ENCODE results near the gene RIN2. TPM values are rescaled to one million over a fixed set of nuclear protein-coding genes. Genes with fewer than 3 reads are reported as not detected.
"Not testable (repeated sequence)": the region's sequence is repeated elsewhere in the genome, so short reads cannot be mapped to it uniquely, and the experiment has no call there.

Gene RIN2
- total and polyA plus RNA-seq, 5 experiments from 2014 or later = 0.27 to 0.29 TPM; not detected in 3

DNA sequence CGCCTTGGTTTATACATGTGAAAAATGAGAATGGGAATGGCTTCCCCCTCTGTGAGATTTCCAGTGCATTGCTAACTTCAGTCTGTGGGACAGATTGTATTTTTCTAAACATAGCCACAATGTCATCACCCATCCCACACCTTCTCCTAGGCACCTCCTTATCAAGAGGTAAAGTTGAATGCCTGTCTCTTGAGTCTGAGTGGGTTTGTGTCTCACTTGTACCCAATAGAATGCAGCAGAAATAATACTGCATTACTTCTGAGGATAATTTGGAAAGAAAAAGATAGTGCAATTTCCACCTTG lies 27.9 kb downstream of the RIN2 start:
- Mint-ChIP-seq H3K4me3 (no peak overlapping the region), H3K36me3 (no peaks in the 10 kb centered on the region), H3K4me1 (peaks cover 0 to 9% (median 0%) of the 10 kb centered on the region in 4 donors), H3K27ac (no peak overlapping the region), H3K27me3 (peaks cover 0 to 39% (median 9%) of the 10 kb centered on the region in 5 donors), H3K9me3 (peaks cover 0 to 15% (median 2%) of the 10 kb centered on the region in 9 donors)
- ATAC-seq = no peak
- no peak for DNase-seq
- POLR2A ChIA-PET = no interaction called here

DNA sequence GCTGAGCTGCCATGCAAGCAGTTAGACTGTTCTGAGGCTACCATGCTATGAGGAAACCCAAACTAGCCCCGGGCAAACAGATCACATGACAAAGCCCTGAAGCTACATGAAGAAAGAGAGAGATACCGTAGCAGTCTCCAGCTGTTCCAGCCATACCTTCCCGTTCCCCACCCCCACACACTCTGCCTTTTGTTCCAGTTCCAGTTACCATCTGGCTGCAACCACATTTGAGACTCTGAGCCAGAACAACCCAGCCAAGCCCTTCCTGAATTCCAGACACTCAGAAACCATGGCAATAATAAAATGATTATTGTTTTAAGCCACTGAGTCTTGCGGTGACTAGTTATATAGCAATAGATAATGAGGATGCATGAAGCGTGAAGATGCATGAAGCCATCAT lies 28.3 kb downstream of the RIN2 start:
- Mint-ChIP-seq H3K9me3 (peaks cover 0 to 15% (median 2%) of the 10 kb centered on the region in 9 donors), H3K4me3 (no peak overlapping the region), H3K4me1 (peaks cover 0 to 9% (median 0%) of the 10 kb centered on the region in 4 donors), H3K27ac (no peak overlapping the region), H3K27me3 (peaks cover 0 to 39% (median 9%) of the 10 kb centered on the region in 5 donors), H3K36me3 (no peaks in the 10 kb centered on the region)
- DNase-seq (no peak), ATAC-seq (no peak)
- POLR2A ChIA-PET = no interaction called here

DNA sequence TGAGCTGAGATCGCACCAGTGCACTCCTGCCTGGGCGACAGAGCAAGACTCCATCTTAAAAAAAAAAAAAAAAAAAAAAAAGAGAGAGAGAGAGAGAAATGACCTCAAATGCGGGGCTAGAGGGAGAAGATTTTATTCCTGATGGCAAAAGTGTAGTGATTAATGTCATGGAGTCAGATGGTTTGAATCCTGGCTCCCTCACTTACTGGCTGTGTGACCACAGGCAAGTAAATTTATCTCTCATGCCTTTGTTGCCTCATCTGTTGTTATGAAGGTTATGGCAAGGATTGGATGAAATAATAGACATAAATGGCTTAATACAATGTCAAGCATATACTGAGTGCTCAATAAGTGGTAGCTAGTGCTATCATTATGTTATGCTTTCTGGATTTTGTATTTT lies 29.3 kb downstream of the RIN2 start:
- Mint-ChIP-seq H3K27me3 (peaks cover 6 to 42% (median 10%) of the 10 kb centered on the region in 5 donors), H3K9me3 (peaks cover 0 to 15% (median 2%) of the 10 kb centered on the region in 9 donors), H3K4me3 (no peak overlapping the region), H3K36me3 (no peaks in the 10 kb centered on the region), H3K27ac (no peak overlapping the region), H3K4me1 (peaks cover 0 to 9% (median 0%) of the 10 kb centered on the region in 4 donors)
- DNase-seq (no peak), ATAC-seq (no peak)
- POLR2A ChIA-PET = no interaction called here

DNA sequence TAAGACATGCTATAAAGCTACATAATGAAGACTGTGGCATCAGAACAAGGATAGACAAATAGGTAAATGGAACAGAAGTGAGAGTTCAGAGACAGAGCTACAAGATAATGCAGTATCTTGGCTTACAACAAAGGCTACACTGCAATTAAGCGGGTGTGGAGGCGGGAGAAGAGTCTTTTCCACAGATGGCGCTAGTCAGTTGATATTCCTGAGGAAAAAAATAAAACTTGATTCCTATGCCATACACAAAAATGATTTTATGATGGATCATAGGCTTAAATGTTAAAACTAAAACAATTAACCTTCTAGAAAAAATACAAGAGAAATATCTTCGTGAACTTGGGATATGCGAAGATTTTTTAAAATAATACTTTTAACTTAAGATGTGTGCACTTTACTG lies 31.0 kb downstream of the RIN2 start:
- Mint-ChIP-seq H3K4me3 (no peak overlapping the region), H3K27ac (no peak overlapping the region), H3K4me1 (peaks cover 0 to 9% (median 0%) of the 10 kb centered on the region in 4 donors), H3K9me3 (peaks cover 0 to 15% (median 2%) of the 10 kb centered on the region in 9 donors), H3K27me3 (peaks cover 2 to 39% (median 9%) of the 10 kb centered on the region in 5 donors), H3K36me3 (no peaks in the 10 kb centered on the region)
- DNase-seq (no peak), ATAC-seq (no peak)
- POLR2A ChIA-PET = no interaction called here

DNA sequence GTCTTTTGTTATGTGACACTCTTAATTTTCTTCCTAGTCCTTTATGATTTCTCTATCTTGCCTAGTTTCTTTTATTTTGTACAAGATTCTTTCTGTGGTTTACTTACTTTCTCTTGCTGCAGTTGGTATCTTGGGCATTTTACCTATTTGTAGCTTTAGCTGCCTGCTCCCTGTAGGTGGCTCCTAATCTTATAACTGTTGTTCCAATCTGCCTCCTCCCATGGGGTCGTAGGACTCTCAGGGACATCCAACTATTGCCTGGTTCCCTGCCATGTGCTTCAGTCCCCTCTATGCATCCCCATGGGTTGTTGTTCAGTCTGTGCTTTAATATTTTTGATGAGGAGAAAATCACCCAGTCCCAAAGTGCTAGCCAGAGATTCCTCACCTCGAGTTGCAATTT lies 31.4 kb downstream of the RIN2 start:
- no peaks in the 10 kb centered on the region for H3K36me3 Mint-ChIP-seq
- DNase-seq (no peak), ATAC-seq (no peak)
- H3K4me1 Mint-ChIP-seq = peaks cover 0 to 9% (median 0%) of the 10 kb centered on the region in 4 donors
- no peak overlapping the region for H3K4me3 Mint-ChIP-seq
- peaks cover 2 to 36% (median 9%) of the 10 kb centered on the region in 5 donors for H3K27me3 Mint-ChIP-seq
- no peak overlapping the region for H3K27ac Mint-ChIP-seq
- POLR2A ChIA-PET = no interaction called here
- peaks cover 0 to 15% (median 2%) of the 10 kb centered on the region in 9 donors for H3K9me3 Mint-ChIP-seq

DNA sequence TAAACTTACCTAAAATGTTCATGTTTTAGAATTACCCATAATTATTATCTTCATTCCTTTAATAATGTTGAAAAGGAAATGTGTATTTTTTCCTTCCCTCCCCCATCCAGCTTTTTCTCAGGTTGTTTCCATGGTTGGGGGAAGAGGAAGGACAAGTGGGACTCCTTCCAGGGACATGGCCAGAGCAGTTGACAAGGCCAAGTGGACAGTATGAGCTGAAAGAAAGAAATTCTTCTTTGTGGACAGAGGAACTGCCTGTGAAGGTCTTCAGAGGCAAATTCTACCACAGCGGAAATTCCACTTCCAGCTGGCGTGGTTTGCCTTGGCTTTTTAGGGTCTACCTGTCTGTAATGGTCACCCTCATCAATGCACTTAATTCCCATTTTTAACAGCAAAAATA lies 33.8 kb downstream of the RIN2 start:
- Mint-ChIP-seq H3K4me1 (no peaks in the 10 kb centered on the region), H3K9me3 (peaks cover 0 to 15% (median 2%) of the 10 kb centered on the region in 9 donors), H3K4me3 (no peak overlapping the region), H3K27me3 (peaks cover 2 to 32% (median 7%) of the 10 kb centered on the region in 5 donors), H3K27ac (no peak overlapping the region), H3K36me3 (no peaks in the 10 kb centered on the region)
- no peak for DNase-seq
- no peak for ATAC-seq
- POLR2A ChIA-PET = no interaction called here

DNA sequence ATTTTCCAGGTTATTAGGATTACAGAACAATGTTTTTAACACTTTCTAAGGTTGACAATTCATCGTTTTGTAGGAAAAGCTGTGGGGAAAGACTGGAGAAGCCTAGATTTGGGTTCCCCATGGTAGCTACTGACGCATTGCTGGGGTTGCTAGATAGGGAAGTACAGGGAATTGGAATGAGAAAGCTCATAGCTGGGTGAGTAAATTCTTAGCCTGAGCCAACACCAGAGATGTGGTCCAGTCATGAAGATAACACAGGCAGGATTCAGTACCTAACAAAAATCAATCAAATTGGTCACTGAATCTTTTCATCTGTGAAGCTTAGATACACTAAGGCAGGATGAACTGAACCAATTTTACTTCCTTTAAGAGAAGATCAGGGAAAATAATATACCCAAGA lies 35.7 kb downstream of the RIN2 start:
- POLR2A ChIA-PET = no interaction called here
- Mint-ChIP-seq H3K36me3 (no peaks in the 10 kb centered on the region), H3K27ac (no peak overlapping the region), H3K4me3 (no peak overlapping the region), H3K27me3 (peaks cover under 1 to 28% (median 4%) of the 10 kb centered on the region in 5 donors), H3K4me1 (no peaks in the 10 kb centered on the region), H3K9me3 (peaks cover 0 to 8% (median 0%) of the 10 kb centered on the region in 9 donors)
- ATAC-seq (no peak), DNase-seq (no peak)

DNA sequence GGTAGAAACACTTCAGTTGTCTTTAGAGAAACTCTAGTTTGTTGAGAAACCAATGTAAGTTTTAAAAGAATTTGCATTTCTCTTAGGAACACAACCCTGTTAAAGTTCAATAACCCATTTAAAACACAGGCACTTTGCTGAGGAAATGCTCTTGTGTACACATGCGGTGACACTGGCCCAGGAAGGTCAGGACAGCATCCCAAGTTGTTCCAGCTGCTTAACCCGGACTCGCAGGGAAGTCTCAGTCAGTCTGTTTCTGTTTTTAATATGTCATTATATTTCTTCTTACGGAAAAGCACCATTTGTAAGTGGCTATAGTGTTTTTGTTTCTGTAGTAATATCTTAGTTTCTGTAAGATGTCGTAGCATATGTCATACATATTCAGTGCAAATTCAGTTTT lies 36.9 kb downstream of the RIN2 start:
- DNase-seq (no peak), ATAC-seq (no peak)
- Mint-ChIP-seq H3K9me3 (no peaks in the 10 kb centered on the region), H3K4me3 (no peak overlapping the region), H3K27me3 (peaks cover 0 to 26% (median 5%) of the 10 kb centered on the region in 5 donors), H3K27ac (no peak overlapping the region), H3K4me1 (no peaks in the 10 kb centered on the region), H3K36me3 (no peaks in the 10 kb centered on the region)
- POLR2A ChIA-PET = no interaction called here

DNA sequence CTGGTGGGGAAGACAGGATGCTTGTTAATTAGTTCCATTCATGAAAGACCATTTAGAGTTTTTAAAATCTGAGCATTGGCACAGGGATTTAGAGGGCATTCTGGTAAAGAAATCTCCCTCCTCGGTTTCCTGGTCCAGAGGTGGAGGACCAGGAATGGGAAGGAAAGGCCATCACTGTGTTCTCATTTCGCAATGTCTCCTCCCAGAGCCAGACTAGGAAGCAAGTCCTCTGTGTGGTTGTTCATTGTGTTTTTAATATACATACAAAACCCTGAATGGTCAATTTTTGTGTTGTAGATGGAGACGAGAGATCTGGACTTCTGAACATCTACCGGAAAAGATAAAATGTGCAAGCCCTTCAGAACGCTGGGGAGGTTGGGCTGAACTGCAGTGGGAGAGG lies 41.3 kb downstream of the RIN2 start:
- DNase-seq = no peak
- no peak for ATAC-seq
- Mint-ChIP-seq H3K9me3 (no peaks in the 10 kb centered on the region), H3K27me3 (peaks cover 0 to 10% (median 0%) of the 10 kb centered on the region in 5 donors), H3K27ac (no peak overlapping the region), H3K4me3 (no peak overlapping the region), H3K36me3 (no peaks in the 10 kb centered on the region), H3K4me1 (no peaks in the 10 kb centered on the region)
- POLR2A ChIA-PET = no interaction called here

DNA sequence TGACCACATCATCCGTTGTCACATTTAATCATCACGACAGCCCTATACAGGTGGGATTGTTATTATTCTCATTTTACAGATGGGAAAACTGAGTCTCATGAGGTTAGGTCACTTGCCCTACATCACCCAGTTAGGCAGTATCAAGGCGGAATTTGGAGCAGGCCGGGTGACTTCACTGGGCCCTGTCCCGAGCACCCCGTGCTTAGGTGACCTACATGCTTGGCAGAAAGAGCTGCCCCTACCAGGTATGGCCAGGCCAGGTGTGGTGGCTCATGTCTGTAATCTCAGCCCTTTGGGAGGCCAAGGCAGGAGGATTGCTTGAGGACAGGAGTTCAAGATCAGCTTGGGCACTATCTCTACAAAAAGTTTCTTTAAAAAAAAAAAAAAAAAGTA lies 44.0 kb downstream of the RIN2 start:
- POLR2A ChIA-PET = no interaction called here

DNA sequence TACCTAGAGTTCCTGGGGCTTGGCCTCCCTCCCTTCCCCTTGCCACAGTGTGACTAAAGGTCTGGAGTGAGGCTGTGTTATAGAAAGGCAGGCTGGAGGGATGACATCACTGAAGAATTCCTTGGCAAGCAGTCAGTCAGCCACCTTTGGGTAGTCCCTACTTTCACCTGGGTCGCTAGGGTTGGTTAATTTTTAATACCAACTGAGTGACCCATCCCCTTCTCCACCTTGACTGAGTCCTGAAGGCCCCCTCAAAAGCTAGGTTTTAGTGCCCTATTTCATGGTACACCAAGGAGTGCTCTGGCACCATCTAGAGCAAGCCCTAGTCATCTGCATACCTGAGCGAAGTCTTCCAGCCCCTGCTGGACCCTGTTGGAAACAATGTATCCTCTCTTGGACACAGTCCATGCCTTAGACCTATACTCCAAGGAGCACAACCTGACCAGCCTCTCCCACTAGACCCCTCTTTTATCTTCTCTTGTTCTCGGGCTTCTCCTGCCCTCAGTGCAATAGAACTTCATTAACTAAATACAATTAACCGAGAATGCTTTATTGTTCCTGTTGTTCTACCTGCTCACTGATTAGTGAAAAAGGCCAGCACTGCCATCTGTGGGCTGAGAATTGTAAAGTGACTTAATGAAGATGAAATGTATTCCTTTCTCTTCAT lies 44.6 kb downstream of the RIN2 start:
- H3K4me1 Mint-ChIP-seq = peaks cover 0 to 4% (median 0%) of the 10 kb centered on the region in 4 donors
- H3K4me3 Mint-ChIP-seq = no peak overlapping the region
- ATAC-seq = no peak
- no peak overlapping the region for H3K27ac Mint-ChIP-seq
- H3K27me3 Mint-ChIP-seq = peaks cover 0 to 6% (median 3%) of the 10 kb centered on the region in 5 donors
- DNase-seq = no peak
- H3K9me3 Mint-ChIP-seq = peaks cover 0 to 5% (median 0%) of the 10 kb centered on the region in 9 donors
- no peaks in the 10 kb centered on the region for H3K36me3 Mint-ChIP-seq
- POLR2A ChIA-PET = no interaction called here

More for the DNA sequence above, 44.0 kb downstream of the RIN2 start:
- DNase-seq (no peak), ATAC-seq (no peak)
- Mint-ChIP-seq H3K4me1 (peaks cover 0 to 3% (median 0%) of the 10 kb centered on the region in 4 donors), H3K36me3 (no peaks in the 10 kb centered on the region), H3K9me3 (peaks cover 0 to 5% (median 0%) of the 10 kb centered on the region in 9 donors), H3K27me3 (peaks cover 0 to 6% (median 3%) of the 10 kb centered on the region in 5 donors), H3K4me3 (no peak overlapping the region), H3K27ac (no peak overlapping the region)

DNA sequence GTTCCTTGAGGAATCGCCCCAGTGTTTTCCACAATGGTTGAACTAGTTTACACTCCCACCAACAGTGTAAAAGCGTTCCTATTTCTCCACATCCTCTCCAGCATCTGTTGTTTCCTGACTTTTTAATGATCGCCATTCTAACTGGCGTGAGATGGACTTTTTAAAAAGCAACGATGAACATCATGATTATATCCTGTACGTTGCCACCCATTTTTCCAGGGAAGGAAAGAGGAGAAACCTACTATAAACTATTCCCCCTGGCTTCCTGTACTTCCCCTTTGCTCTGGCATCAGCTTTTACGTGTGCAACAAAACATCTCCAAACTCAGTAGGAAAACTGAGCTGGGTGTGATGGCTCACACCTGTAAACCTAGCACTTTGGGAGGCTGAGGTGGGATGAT lies 48.2 kb downstream of the RIN2 start:
- H3K4me1 Mint-ChIP-seq, ATAC-seq, H3K27ac Mint-ChIP-seq, H3K9me3 Mint-ChIP-seq, POLR2A ChIA-PET, DNase-seq, H3K4me3 Mint-ChIP-seq, H3K36me3 Mint-ChIP-seq: not testable (repeated sequence)
- H3K27me3 Mint-ChIP-seq = peaks cover 0 to 13% (median 5%) of the 10 kb centered on the region in 5 donors

DNA sequence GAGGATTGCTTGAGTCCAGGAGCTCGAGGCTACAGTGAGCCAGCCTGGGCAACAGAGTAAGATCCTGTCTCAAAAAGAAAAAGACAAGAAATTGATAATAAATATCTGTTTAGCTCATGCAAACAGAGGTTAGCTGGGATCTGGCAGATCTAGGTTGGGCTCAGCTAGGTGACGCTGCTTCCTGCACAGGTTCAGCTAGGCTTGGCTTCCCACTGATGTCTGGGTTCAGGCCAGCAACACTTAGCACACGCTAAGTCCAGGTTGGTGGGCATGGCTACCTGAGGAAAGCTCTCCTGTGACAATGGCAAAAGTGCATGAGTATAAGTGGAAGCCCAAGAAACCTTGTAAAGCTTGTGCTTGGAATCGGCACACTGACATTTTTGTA lies 48.7 kb downstream of the RIN2 start:
- POLR2A ChIA-PET = no interaction called here
- no peak for ATAC-seq
- H3K36me3 Mint-ChIP-seq = no peaks in the 10 kb centered on the region
- peaks cover 0 to 4% (median 0%) of the 10 kb centered on the region in 4 donors for H3K4me1 Mint-ChIP-seq
- no peak for DNase-seq
- no peak overlapping the region for H3K4me3 Mint-ChIP-seq
- H3K27ac Mint-ChIP-seq = no peak overlapping the region
- peaks cover 0 to 5% (median 0%) of the 10 kb centered on the region in 9 donors for H3K9me3 Mint-ChIP-seq
- peaks cover 0 to 15% (median 7%) of the 10 kb centered on the region in 5 donors for H3K27me3 Mint-ChIP-seq
